Osteocyte (in vitro differentiated cells): ENCODE results near the gene LRRFIP2. TPM values are rescaled to one million over a fixed set of nuclear protein-coding genes. Genes with fewer than 3 reads are reported as not detected.

Source experiments
- DNase-seq: peaks from one replicate; pipeline ENCODE4 v3.0.0; 2021; ENCODE audit warnings: mixed read lengths; ENCODE audit not compliant: unreplicated experiment; ENCODE audit errors: extremely low spot score
- H3K27ac Mint-ChIP-seq: one replicate; pipeline ENCODE4 v1.8.0; 2021; ENCODE audit warnings: mild to moderate bottlenecking, mixed read lengths; ENCODE audit not compliant: unreplicated experiment
- H3K27me3 Mint-ChIP-seq: one replicate; pipeline ENCODE4 v1.8.0; 2021; ENCODE audit warnings: mixed read lengths; ENCODE audit not compliant: unreplicated experiment
- H3K36me3 Mint-ChIP-seq: one replicate; pipeline ENCODE4 v1.8.0; 2021; ENCODE audit warnings: mixed read lengths; ENCODE audit not compliant: unreplicated experiment
- H3K4me1 Mint-ChIP-seq: one replicate; pipeline ENCODE4 v1.8.0; 2021; ENCODE audit warnings: mixed read lengths; ENCODE audit not compliant: unreplicated experiment
- H3K4me3 Mint-ChIP-seq: one replicate; pipeline ENCODE4 v1.8.0; 2021; ENCODE audit warnings: mild to moderate bottlenecking, moderate library complexity, mixed read lengths; ENCODE audit not compliant: unreplicated experiment
- H3K9me3 Mint-ChIP-seq: one replicate; pipeline ENCODE4 v1.8.0; 2021; ENCODE audit warnings: mixed read lengths; ENCODE audit not compliant: unreplicated experiment
- CTCF ChIP-seq: fragments of 200-600 bp; sonication (generic); IDR thresholded peaks from 2 replicates; pipeline ENCODE4 v1.5.0; 2021; ENCODE audit warnings: antibody characterized with exemption, mild to moderate bottlenecking, moderate library complexity
- total RNA-seq: library from RNA; stranded (reverse); gene quantifications from 2 replicates; pipeline ENCODE4 v1.2.1, GENCODE V29; 2021

LRRFIP2 gene
- total RNA-seq, 1 donor from 2014 or later = 43.2 TPM

GRCh38 chr3:37189109-37189508 lies 14.7 kb upstream of the LRRFIP2 start:
- no peaks in the 10 kb centered on the region for H3K27me3 Mint-ChIP-seq
- H3K9me3 Mint-ChIP-seq = no peaks in the 10 kb centered on the region
- H3K4me3 Mint-ChIP-seq = no peak overlapping the region
- TF ChIP-seq CTCF = no peak
- H3K27ac Mint-ChIP-seq = no peak overlapping the region
- peak; percentile 27 for DNase-seq
- no peaks in the 10 kb centered on the region for H3K36me3 Mint-ChIP-seq
- H3K4me1 Mint-ChIP-seq = no peaks in the 10 kb centered on the region

- DNase-seq = no peak
- Mint-ChIP-seq H3K4me1 (peaks cover 10% of the 10 kb centered on the region), H3K27ac (no peak overlapping the region), H3K36me3 (peaks cover 4% of the 10 kb centered on the region), H3K9me3 (no peaks in the 10 kb centered on the region), H3K27me3 (no peaks in the 10 kb centered on the region), H3K4me3 (no peak overlapping the region)
- TF ChIP-seq CTCF = no peak
Measured at GRCh38 chr3:37183976-37184375, 9.6 kb upstream of the LRRFIP2 start.

- H3K9me3 Mint-ChIP-seq = no peaks in the 10 kb centered on the region
- peaks cover 4% of the 10 kb centered on the region for H3K36me3 Mint-ChIP-seq
- peaks cover 12% of the 10 kb centered on the region for H3K4me1 Mint-ChIP-seq
- no peak for DNase-seq
- H3K27ac Mint-ChIP-seq = peak overlapping the region; percentile 62
- no peak overlapping the region for H3K4me3 Mint-ChIP-seq
- no peak for TF ChIP-seq CTCF
- H3K27me3 Mint-ChIP-seq = no peaks in the 10 kb centered on the region
Measured at GRCh38 chr3:37183375-37183831, 9.0 kb upstream of the LRRFIP2 start.

- TF ChIP-seq CTCF = no peak
- H3K27me3 Mint-ChIP-seq = no peaks in the 10 kb centered on the region
- no peak overlapping the region for H3K4me3 Mint-ChIP-seq
- peak; percentile 6 for DNase-seq
- peak overlapping the region; percentile 62 for H3K27ac Mint-ChIP-seq
- H3K9me3 Mint-ChIP-seq = no peaks in the 10 kb centered on the region
- peaks cover 4% of the 10 kb centered on the region for H3K36me3 Mint-ChIP-seq
- peaks cover 16% of the 10 kb centered on the region for H3K4me1 Mint-ChIP-seq
Measured at GRCh38 chr3:37182816-37183215, 8.4 kb upstream of the LRRFIP2 start.

- DNase-seq = no peak
- Mint-ChIP-seq H3K4me3 (no peak overlapping the region), H3K36me3 (peaks cover 4% of the 10 kb centered on the region), H3K27ac (no peak overlapping the region), H3K9me3 (no peaks in the 10 kb centered on the region), H3K27me3 (no peaks in the 10 kb centered on the region), H3K4me1 (peaks cover 26% of the 10 kb centered on the region)
- no peak for TF ChIP-seq CTCF
Measured at GRCh38 chr3:37181756-37182155, 7.4 kb upstream of the LRRFIP2 start.
